ENCODE measurements around the gene CCDC7.
"Not testable (repeated sequence)": the region's sequence is repeated elsewhere in the genome, so short reads cannot be mapped to it uniquely, and the experiment has no call there.

GRCh38 chr10:32909970-32910369 is 464.0 kb downstream of the CCDC7 start:
- not testable (repeated sequence) for TF ChIP-seq POLR2A, CTCF (IDR thresholded peaks at IDR 0.05)
